Lung (tissue), 12 donors: ENCODE measurements around the gene IL21R. TPM values are rescaled to one million over a fixed set of nuclear protein-coding genes. Genes with fewer than 3 reads are reported as not detected.

Experiments used
- ATAC-seq: fragments of 200-7000 bp; cut with Tn5 transposase; one replicate; pipeline ENCODE4 v1.9.1; 2020; ENCODE audit warnings: moderate number of reproducible peaks; ENCODE audit not compliant: insufficient read depth, low FRiP score
- DNase-seq, 3 donors: peaks; one replicate each; pipeline ENCODE4 v3.0.0-alpha.2; 2013 to 2017
- H3K27ac ChIP-seq, 2 donors: one replicate each; pipeline ENCODE4 v1.5.1; 2013; ENCODE audit warnings: mild to moderate bottlenecking in 2 of 2, moderate library complexity in 2 of 2, control low read depth in 1 of 2, inconsistent platforms in 1 of 2, low read depth in 1 of 2, low read length in 1 of 2
- H3K27me3 ChIP-seq, 3 donors: one replicate each; pipeline ENCODE4 v1.5.1; 2013; ENCODE audit warnings: low read length in 2 of 3; ENCODE audit not compliant: control insufficient read depth in 3 of 3, insufficient read depth in 3 of 3
- H3K36me3 ChIP-seq, 4 donors: one replicate each; pipeline ENCODE4 v1.5.1; 2013; ENCODE audit warnings: low read length in 4 of 4, mild to moderate bottlenecking in 1 of 4, moderate library complexity in 1 of 4; ENCODE audit not compliant: control insufficient read depth in 4 of 4, insufficient read depth in 4 of 4
- H3K4me1 ChIP-seq, 5 donors: one replicate each; pipeline ENCODE4 v1.5.1; 2013; ENCODE audit warnings: low read length in 5 of 5, mild to moderate bottlenecking in 2 of 5, moderate library complexity in 1 of 5; ENCODE audit not compliant: control insufficient read depth in 5 of 5, insufficient read depth in 5 of 5
- H3K4me3 ChIP-seq: one replicate; pipeline ENCODE4 v1.5.1; 2013; ENCODE audit warnings: mild to moderate bottlenecking, control low read depth, moderate library complexity
- H3K9ac ChIP-seq, 2 donors: one replicate each; pipeline ENCODE4 v1.5.1; 2013; ENCODE audit warnings: low read length in 2 of 2, control low read depth in 1 of 2; ENCODE audit not compliant: insufficient read depth in 1 of 2
- H3K9me3 ChIP-seq, 4 donors: one replicate each; pipeline ENCODE4 v1.5.1; 2013; ENCODE audit warnings: low read length in 3 of 4, mild to moderate bottlenecking in 1 of 4, moderate library complexity in 1 of 4; ENCODE audit not compliant: control insufficient read depth in 4 of 4, insufficient read depth in 3 of 4
- WGBS, 2 donors: extraction: QIAGEN DNeasy Blood & Tissue Kit; methylation state at CpG; one replicate each; pipeline ENCODE4 v1.1.7; 2013; 5-methylcytosine and 5-hydroxymethylcytosine counted together
- polyA plus RNA-seq, 2 donors: library from polyadenylated mRNA; stranded (reverse); fragments of 200-250 nt; gene quantifications; one replicate each; pipeline ENCODE4 v1.2.1, GENCODE V29; 2013
- total RNA-seq, 2 donors: library from RNA; depleted of rRNA in 1 of 2; stranded (reverse); fragments of >200 nt in 1 of 2; gene quantifications; one replicate each; pipeline ENCODE4 v1.2.1, GENCODE V29; 2014 to 2021
- TF ChIP-seq, protein P1 (sequence below): IDR thresholded peaks from 2 replicates; pipeline ENCODE4 v1.5.1; 2012; ENCODE audit warnings: mild to moderate bottlenecking; ENCODE audit errors: control extremely low read depth, extremely low read depth
- donor health status: control.
- donor health status: control.
- donor health status: Bipolar disorder and iron deficiency.
- donor health status: healthy.
- donor health status: DM: yes; HTN: yes; CAD: no.

IL21R gene
- total and polyA plus RNA-seq, 4 donors: 1.0 to 6.3 (median 4.0) TPM

GRCh38 chr16:27474041-27474440 is 72.1 kb downstream of the IL21R start:
- ATAC-seq: no peak
- H3K4me1 ChIP-seq: peaks cover 0 to 4% (median 0%) of the 10 kb centered on the region in 5 donors
- H3K9me3 ChIP-seq: no peaks in the 10 kb centered on the region
- TF ChIP-seq, protein P1, sequence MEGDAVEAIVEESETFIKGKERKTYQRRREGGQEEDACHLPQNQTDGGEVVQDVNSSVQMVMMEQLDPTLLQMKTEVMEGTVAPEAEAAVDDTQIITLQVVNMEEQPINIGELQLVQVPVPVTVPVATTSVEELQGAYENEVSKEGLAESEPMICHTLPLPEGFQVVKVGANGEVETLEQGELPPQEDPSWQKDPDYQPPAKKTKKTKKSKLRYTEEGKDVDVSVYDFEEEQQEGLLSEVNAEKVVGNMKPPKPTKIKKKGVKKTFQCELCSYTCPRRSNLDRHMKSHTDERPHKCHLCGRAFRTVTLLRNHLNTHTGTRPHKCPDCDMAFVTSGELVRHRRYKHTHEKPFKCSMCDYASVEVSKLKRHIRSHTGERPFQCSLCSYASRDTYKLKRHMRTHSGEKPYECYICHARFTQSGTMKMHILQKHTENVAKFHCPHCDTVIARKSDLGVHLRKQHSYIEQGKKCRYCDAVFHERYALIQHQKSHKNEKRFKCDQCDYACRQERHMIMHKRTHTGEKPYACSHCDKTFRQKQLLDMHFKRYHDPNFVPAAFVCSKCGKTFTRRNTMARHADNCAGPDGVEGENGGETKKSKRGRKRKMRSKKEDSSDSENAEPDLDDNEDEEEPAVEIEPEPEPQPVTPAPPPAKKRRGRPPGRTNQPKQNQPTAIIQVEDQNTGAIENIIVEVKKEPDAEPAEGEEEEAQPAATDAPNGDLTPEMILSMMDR: no peak
- H3K27me3 ChIP-seq: no peaks in the 10 kb centered on the region
- no peak overlapping the region for H3K27ac ChIP-seq
- peaks cover 39 to 72% (median 56%) of the 10 kb centered on the region in 4 donors for H3K36me3 ChIP-seq
- no peak for DNase-seq
- no peak overlapping the region for H3K4me3 ChIP-seq
- WGBS, 2 donors: 95 to 99% methylated on average over 9 of the region's 9 CpGs
- H3K9ac ChIP-seq: no peak overlapping the region

GRCh38 chr16:27474921-27475320 is 72.9 kb downstream of the IL21R start:
- H3K9ac ChIP-seq: no peak overlapping the region
- 93 to 95% methylated on average over 9 of the region's 9 CpGs for WGBS, 2 donors
- H3K27ac ChIP-seq: no peak overlapping the region
- H3K36me3 ChIP-seq: peaks cover 35 to 63% (median 53%) of the 10 kb centered on the region in 4 donors
- H3K4me1 ChIP-seq: peaks cover 0 to 2% (median 0%) of the 10 kb centered on the region in 5 donors
- no peaks in the 10 kb centered on the region for H3K27me3 ChIP-seq
- no peak for DNase-seq
- no peaks in the 10 kb centered on the region for H3K9me3 ChIP-seq
- TF ChIP-seq, protein P1: no peak
- H3K4me3 ChIP-seq: no peak overlapping the region
- no peak for ATAC-seq

DNA sequence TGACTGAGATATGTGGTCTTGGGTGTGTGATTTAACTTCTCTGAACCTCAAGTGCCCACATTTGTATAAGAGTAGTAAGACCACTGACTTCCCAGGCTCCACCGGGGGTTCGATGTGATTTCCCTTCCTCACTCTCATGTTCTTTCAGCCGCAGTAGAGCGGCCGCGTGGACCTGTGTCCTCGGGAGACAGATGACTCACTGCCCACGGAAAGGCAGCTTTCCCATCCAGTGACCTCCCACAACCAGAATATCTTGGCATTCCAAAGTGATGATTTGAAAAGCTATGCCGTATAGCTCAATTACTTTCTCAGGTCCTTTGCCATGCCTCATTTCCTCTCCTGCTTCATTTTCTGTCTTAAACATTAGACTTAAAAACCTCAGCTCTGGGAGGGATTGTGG is 73.6 kb downstream of the IL21R start:
- peaks cover 36 to 61% (median 55%) of the 10 kb centered on the region in 4 donors for H3K36me3 ChIP-seq
- H3K4me1 ChIP-seq: no peaks in the 10 kb centered on the region
- H3K9me3 ChIP-seq: no peaks in the 10 kb centered on the region
- ATAC-seq (no peak), DNase-seq (no peak)
- TF ChIP-seq, protein P1: no peak
- whole genome bisulfite sequencing, 2 donors: 93 to 97% methylated on average over 9 of the region's 9 CpGs
- no peak overlapping the region for H3K27ac ChIP-seq
- H3K9ac ChIP-seq: no peak overlapping the region
- H3K4me3 ChIP-seq: no peak overlapping the region
- H3K27me3 ChIP-seq: no peaks in the 10 kb centered on the region

DNA sequence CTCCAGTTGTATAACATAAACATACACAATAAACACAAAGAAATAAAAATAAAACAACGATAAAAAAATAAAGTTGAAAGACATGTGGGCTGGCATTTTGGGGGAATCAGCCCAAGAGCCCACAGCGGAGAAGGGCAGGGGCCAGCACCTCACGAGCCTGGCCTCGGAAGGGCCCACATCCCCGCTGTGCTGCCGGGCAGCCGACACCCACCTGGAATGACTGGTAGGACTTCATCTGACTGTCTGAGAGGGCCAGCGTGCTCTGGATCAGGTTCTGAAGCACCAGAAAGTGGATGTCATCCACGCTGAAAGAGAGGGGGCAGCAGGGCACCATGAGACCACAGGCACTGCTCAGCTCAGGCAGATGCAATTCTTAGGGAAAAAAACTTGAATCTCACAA is 74.3 kb downstream of the IL21R start:
- WGBS, 2 donors: 89 to 96% methylated on average over 9 of the region's 9 CpGs
- H3K27me3 ChIP-seq: no peaks in the 10 kb centered on the region
- H3K27ac ChIP-seq: no peak overlapping the region
- DNase-seq: no peak
- ATAC-seq: no peak
- TF ChIP-seq, protein P1: no peak
- no peaks in the 10 kb centered on the region for H3K4me1 ChIP-seq
- no peak overlapping the region for H3K4me3 ChIP-seq
- H3K9ac ChIP-seq: no peak overlapping the region
- H3K9me3 ChIP-seq: no peaks in the 10 kb centered on the region
- peaks cover 37 to 61% (median 54%) of the 10 kb centered on the region in 4 donors for H3K36me3 ChIP-seq
